Prostate gland (tissue), 2 donors: ENCODE measurements around the gene RTEL1.

Source experiments
- POLR2A ChIP-seq: fragments of 450-650 bp; IDR thresholded peaks from one replicate; pipeline ENCODE4 v1.6.1; 2016; ENCODE audit warnings: antibody characterized with exemption, mild to moderate bottlenecking
- POLR2AphosphoS5 ChIP-seq: sonication (generic); formaldehyde crosslinking; IDR thresholded peaks from one replicate; pipeline ENCODE4 v1.6.1; 2017; ENCODE audit warnings: antibody characterized with exemption
- TF ChIP-seq, protein P1 (sequence below), 4 experiments: fragments of 200-600 bp in 2 of 4; fragments of 450-650 bp in 2 of 4; sonication (generic) in 2 of 4; IDR thresholded peaks; 1 replicate in 3 of 4; 2 replicates in 1 of 4; pipeline ENCODE4 v1.5.1; 2016 to 2019; ENCODE audit warnings: antibody characterized with exemption in 4 of 4, mild to moderate bottlenecking in 2 of 4, moderate library complexity in 2 of 4

DNA sequence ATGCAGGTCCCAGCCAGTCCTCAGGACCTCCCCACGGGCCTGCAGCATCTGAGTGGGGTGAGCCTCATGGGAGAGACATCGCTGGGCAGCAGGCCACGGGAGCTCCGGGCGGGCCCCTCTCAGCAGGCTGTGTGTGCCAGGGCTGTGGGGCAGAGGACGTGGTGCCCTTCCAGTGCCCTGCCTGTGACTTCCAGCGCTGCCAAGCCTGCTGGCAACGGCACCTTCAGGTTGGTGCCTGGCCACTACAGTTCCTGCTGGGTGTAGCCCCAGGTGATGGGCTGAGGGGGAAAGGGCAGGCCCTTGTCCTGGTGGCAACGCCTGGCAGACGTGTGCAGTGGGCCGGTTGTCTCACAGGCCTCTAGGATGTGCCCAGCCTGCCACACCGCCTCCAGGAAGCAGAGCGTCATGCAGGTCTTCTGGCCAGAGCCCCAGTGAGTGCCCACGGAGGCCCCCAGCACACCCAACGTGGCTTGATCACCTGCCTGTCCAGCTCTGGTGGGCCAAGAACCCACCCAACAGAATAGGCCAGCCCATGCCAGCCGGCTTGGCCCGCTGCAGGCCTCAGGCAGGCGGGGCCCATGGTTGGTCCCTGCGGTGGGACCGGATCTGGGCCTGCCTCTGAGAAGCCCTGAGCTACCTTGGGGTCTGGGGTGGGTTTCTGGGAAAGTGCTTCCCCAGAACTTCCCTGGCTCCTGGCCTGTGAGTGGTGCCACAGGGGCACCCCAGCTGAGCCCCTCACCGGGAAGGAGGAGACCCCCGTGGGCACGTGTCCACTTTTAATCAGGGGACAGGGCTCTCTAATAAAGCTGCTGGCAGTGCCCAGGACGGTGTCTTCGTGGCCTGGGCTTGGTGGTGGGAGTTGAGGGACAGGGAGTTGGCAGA, 37.6 kb downstream of the RTEL1 start:
- TF ChIP-seq POLR2AphosphoS5: no peak
- no peak for TF ChIP-seq POLR2A
- TF ChIP-seq, protein P1, sequence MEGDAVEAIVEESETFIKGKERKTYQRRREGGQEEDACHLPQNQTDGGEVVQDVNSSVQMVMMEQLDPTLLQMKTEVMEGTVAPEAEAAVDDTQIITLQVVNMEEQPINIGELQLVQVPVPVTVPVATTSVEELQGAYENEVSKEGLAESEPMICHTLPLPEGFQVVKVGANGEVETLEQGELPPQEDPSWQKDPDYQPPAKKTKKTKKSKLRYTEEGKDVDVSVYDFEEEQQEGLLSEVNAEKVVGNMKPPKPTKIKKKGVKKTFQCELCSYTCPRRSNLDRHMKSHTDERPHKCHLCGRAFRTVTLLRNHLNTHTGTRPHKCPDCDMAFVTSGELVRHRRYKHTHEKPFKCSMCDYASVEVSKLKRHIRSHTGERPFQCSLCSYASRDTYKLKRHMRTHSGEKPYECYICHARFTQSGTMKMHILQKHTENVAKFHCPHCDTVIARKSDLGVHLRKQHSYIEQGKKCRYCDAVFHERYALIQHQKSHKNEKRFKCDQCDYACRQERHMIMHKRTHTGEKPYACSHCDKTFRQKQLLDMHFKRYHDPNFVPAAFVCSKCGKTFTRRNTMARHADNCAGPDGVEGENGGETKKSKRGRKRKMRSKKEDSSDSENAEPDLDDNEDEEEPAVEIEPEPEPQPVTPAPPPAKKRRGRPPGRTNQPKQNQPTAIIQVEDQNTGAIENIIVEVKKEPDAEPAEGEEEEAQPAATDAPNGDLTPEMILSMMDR (IDR thresholded peaks at IDR 0.05): no peak
